MM.1S (cell line): Measurements from ENCODE around the gene PPAT.
"Not testable (repeated sequence)": the region's sequence is repeated elsewhere in the genome, so short reads cannot be mapped to it uniquely, and the experiment has no call there.

Experiments used
- EZH2phosphoT487 ChIP-seq: fragments of 300-600 bp; sonication (generic); IDR thresholded peaks from 2 replicates; pipeline ENCODE4 v1.6.1; 2018; ENCODE audit warnings: antibody characterized with exemption, low read length
- TF ChIP-seq, protein P1 (sequence below): fragments of 300-600 bp; sonication (generic); IDR thresholded peaks from 2 replicates; pipeline ENCODE4 v1.5.1; 2016; ENCODE audit warnings: antibody characterized with exemption, low read length, mixed read lengths

DNA sequence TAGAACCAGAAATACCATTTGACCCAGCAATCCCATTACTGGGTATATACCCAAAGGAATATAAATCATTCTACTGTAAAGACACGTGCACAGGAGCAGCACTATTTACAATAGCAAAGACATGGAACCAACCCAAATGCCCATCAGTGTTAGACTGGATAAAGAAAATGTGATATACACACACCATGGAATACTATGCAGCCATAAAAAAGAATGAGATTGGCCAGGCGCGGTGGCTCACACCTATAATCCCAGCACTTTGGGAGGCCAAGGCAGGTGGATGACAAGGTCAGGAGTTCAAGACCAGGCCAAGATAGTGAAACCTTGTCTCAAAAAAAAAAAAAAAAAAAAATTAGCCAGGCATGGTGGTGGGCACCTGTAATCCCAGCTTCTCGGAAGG lies 14.1 kb upstream of the PPAT start:
- TF ChIP-seq, protein P1, sequence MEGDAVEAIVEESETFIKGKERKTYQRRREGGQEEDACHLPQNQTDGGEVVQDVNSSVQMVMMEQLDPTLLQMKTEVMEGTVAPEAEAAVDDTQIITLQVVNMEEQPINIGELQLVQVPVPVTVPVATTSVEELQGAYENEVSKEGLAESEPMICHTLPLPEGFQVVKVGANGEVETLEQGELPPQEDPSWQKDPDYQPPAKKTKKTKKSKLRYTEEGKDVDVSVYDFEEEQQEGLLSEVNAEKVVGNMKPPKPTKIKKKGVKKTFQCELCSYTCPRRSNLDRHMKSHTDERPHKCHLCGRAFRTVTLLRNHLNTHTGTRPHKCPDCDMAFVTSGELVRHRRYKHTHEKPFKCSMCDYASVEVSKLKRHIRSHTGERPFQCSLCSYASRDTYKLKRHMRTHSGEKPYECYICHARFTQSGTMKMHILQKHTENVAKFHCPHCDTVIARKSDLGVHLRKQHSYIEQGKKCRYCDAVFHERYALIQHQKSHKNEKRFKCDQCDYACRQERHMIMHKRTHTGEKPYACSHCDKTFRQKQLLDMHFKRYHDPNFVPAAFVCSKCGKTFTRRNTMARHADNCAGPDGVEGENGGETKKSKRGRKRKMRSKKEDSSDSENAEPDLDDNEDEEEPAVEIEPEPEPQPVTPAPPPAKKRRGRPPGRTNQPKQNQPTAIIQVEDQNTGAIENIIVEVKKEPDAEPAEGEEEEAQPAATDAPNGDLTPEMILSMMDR, result not testable (repeated sequence)
- TF ChIP-seq EZH2phosphoT487, result not testable (repeated sequence)
